ENCODE measurements around the gene GNG11. TPM values are rescaled to one million over a fixed set of nuclear protein-coding genes. Genes with fewer than 3 reads are reported as not detected.
"Not testable (repeated sequence)": the region's sequence is repeated elsewhere in the genome, so short reads cannot be mapped to it uniquely, and the experiment has no call there.

The GNG11 gene
- total and polyA plus RNA-seq, 2 of the 13 experiments (the other 11 are each of a cell fraction or from before 2014, with no cell fraction given): not detected

GRCh38 chr7:93911661-93912060, 9.9 kb upstream of the GNG11 start:
- in situ Hi-C loops (cut with HindIII; ENCODE audit: extremely low pct_ligation_motif_present, low pct_unique_long_range_greater_than_20kb); H2AFZ ChIP-seq (ENCODE audit: low read length); H3K27me3 ChIP-seq (ENCODE audit: control insufficient read depth in 1 of 2, insufficient read depth in 2 of 2, low read length in 2 of 2); H3K36me3 ChIP-seq (replicated peaks in 1 of 2; ENCODE audit: control insufficient read depth in 1 of 2, insufficient read depth in 2 of 2, low read length in 2 of 2); CTCF ChIA-PET (ENCODE audit: low intra/inter-chr PET ratio, low total read pairs); H3K4me1 ChIP-seq (ENCODE audit: insufficient read depth, low read length); H3K4me2 ChIP-seq (ENCODE audit: low read depth, low read length); intact Hi-C loops (cut with micrococcal nuclease; ENCODE audit: unreplicated experiment); FAIRE-seq; BruUV-seq (replicated peaks); POLR2A ChIA-PET; H3K4me3 ChIP-seq (replicated peaks in 1 of 3; ENCODE audit: insufficient read depth in 1 of 3, low read depth in 2 of 3, low read length in 3 of 3); H3K27ac ChIP-seq (ENCODE audit: extremely low read length, insufficient read depth, low read length); H3K9ac ChIP-seq (ENCODE audit: insufficient read depth, low read depth, low read length); ATAC-seq; H4K20me1 ChIP-seq (ENCODE audit: insufficient read depth, low read length); H3K79me2 ChIP-seq (ENCODE audit: insufficient read depth, low read length); H3K9me3 ChIP-seq (ENCODE audit: low read length); DNase-seq (ENCODE audit: low spot score): not testable (repeated sequence)

GRCh38 chr7:93913197-93913596, 8.3 kb upstream of the GNG11 start:
- Histone ChIP-seq H3K4me1 (ENCODE audit: insufficient read depth, low read length) (no peaks in the 10 kb centered on the region), H3K4me3 (replicated peaks in 1 of 3; ENCODE audit: insufficient read depth in 1 of 3, low read depth in 2 of 3, low read length in 3 of 3) (no peak overlapping the region), H3K27ac (ENCODE audit: extremely low read length, insufficient read depth, low read length) (no peak overlapping the region), H3K36me3 (replicated peaks in 1 of 2; ENCODE audit: control insufficient read depth in 1 of 2, insufficient read depth in 2 of 2, low read length in 2 of 2) (no peaks in the 10 kb centered on the region), H3K27me3 (ENCODE audit: control insufficient read depth in 1 of 2, insufficient read depth in 2 of 2, low read length in 2 of 2) (no peaks in the 10 kb centered on the region), H3K9me3 (ENCODE audit: low read length) (no peaks in the 10 kb centered on the region), H3K79me2 (ENCODE audit: insufficient read depth, low read length) (no peaks in the 10 kb centered on the region), H3K9ac (ENCODE audit: insufficient read depth, low read depth, low read length) (no peak overlapping the region), H4K20me1 (ENCODE audit: insufficient read depth, low read length) (no peaks in the 10 kb centered on the region), H3K4me2 (ENCODE audit: low read depth, low read length) (no peak overlapping the region), H2AFZ (ENCODE audit: low read length) (no peak overlapping the region)
- FAIRE-seq: no peak
- in situ Hi-C loops (cut with HindIII; ENCODE audit: extremely low pct_ligation_motif_present, low pct_unique_long_range_greater_than_20kb) (no loop called here), intact Hi-C loops (cut with micrococcal nuclease; ENCODE audit: unreplicated experiment) (no loop called here)
- no peak for ATAC-seq
- BruUV-seq (replicated peaks): no TSS peak
- TF ChIP-seq ZNF746 (CRISPR knock-in tag; IDR thresholded peaks at IDR 0.05) (no peak), ZNF414 (CRISPR knock-in tag; IDR thresholded peaks at IDR 0.05) (no peak), FUBP1 (CRISPR knock-in tag; IDR thresholded peaks at IDR 0.05; ENCODE audit: borderline replicate concordance) (no peak), SALL2 (CRISPR knock-in tag; IDR thresholded peaks at IDR 0.05) (no peak), AHR (CRISPR knock-in tag; IDR thresholded peaks at IDR 0.05) (no peak), RNF219 (CRISPR knock-in tag; IDR thresholded peaks at IDR 0.05) (no peak), ZNF205 (CRISPR knock-in tag; IDR thresholded peaks at IDR 0.05) (no peak), HCFC1 (IDR thresholded peaks at IDR 0.05; ENCODE audit: low read depth, low read length) (no peak), SOX6 (IDR thresholded peaks at IDR 0.05) (no peak), SOX6 (CRISPR knock-in tag; IDR thresholded peaks at IDR 0.05) (no peak), NR3C1 (CRISPR knock-in tag; IDR thresholded peaks at IDR 0.05) (no peak), TP53 (CRISPR knock-in tag; conservative IDR thresholded peaks at IDR 0.05) (no peak), MBNL3 (CRISPR knock-in tag; conservative IDR thresholded peaks at IDR 0.05) (no peak), ONECUT2 (CRISPR knock-in tag; IDR thresholded peaks at IDR 0.05) (no peak), SP2 (CRISPR knock-in tag; IDR thresholded peaks at IDR 0.05) (no peak)
- DNase-seq (ENCODE audit: low spot score): no peak
- ChIA-PET CTCF (ENCODE audit: low intra/inter-chr PET ratio, low total read pairs) (no interaction called here), POLR2A (no interaction called here)
